HepG2 (cell line): ENCODE data around the gene MYOF. TPM values are rescaled to one million over a fixed set of nuclear protein-coding genes. Genes with fewer than 3 reads are reported as not detected.

Experiments used
- ATAC-seq: fragments of 200-7000 bp; cut with Tn5 transposase; 3 replicates; pipeline ENCODE4 v1.9.1; 2020; ENCODE audit warnings: mild to moderate bottlenecking, moderate library complexity
- BruUV-seq: library from RNA; stranded (reverse); fragments of 400-500 nt; replicated peaks from 2 replicates; lab custom pipeline; 2021; lab: Mats Ljungman, UMichigan
- CTCF ChIA-PET: fragments of 300-600 bp; formaldehyde crosslinking; extraction: SDS; loops from one replicate; lab custom pipeline; 2021; ENCODE audit warnings: low total read pairs, inconsistent platforms, low intra/inter-chr PET ratio; lab: Yijun Ruan, JAX
- POLR2A ChIA-PET: fragments of 350-600 bp; sonication (Branson Sonifier 250); formaldehyde crosslinking; loops from one replicate; lab custom pipeline; 2020; ENCODE audit warnings: antibody characterized with exemption, inconsistent platforms; lab: Yijun Ruan, JAX
- DNase-seq: peaks from one replicate; pipeline ENCODE4 v3.0.0-alpha.2; 2015; ENCODE audit warnings: low spot score
- FAIRE-seq: peaks from 3 replicates; lab custom pipeline; 2011; peaks lifted over from hg19 to GRCh38; lab: Jason Lieb, UNC
- H2AFZ ChIP-seq: one replicate; pipeline ENCODE4 v1.6.1; 2011; ENCODE audit warnings: low read length, inconsistent platforms
- H3K27ac ChIP-seq: fragments of 300-600 bp; 3 replicates; pipeline ENCODE4 v1.8.0; 2011; ENCODE audit warnings: mixed run types, mild to moderate bottlenecking, mixed read lengths, low read length, inconsistent platforms; ENCODE audit not compliant: insufficient read depth; ENCODE audit errors: extremely low read length
- H3K27me3 ChIP-seq, 2 experiments: fragments of 200-600 bp in 1 of 2; 2 replicates in 1 of 2; 3 replicates in 1 of 2; pipeline versions ENCODE4 v1.6.0 to v1.8.0; 2011; ENCODE audit warnings: low read length in 2 of 2, mild to moderate bottlenecking in 2 of 2, moderate library complexity in 2 of 2, inconsistent platforms in 1 of 2; ENCODE audit not compliant: insufficient read depth in 2 of 2, control insufficient read depth in 1 of 2
- H3K36me3 ChIP-seq, 2 experiments: fragments of 200-600 bp in 1 of 2; replicated peaks in 1 of 2; 2 replicates in 1 of 2; 3 replicates in 1 of 2; pipeline versions ENCODE4 v1.5.1 to v1.8.0; 2011; ENCODE audit warnings: low read length in 2 of 2, inconsistent platforms in 1 of 2; ENCODE audit not compliant: insufficient read depth in 2 of 2, control insufficient read depth in 1 of 2
- H3K4me1 ChIP-seq: 2 replicates; pipeline ENCODE4 v1.5.1; 2012; ENCODE audit warnings: low read length, inconsistent platforms; ENCODE audit not compliant: insufficient read depth
- H3K4me2 ChIP-seq: 2 replicates; pipeline ENCODE4 v1.6.0; 2011; ENCODE audit warnings: low read depth, low read length, inconsistent platforms
- H3K4me3 ChIP-seq, 3 experiments: fragments of 200-600 bp in 1 of 3; sonication (generic), shearing (Covaris generic) in 1 of 3; replicated peaks in 1 of 3; 2 replicates each; pipeline ENCODE4 v1.5.1; 2011 to 2016; ENCODE audit warnings: low read length in 3 of 3, inconsistent platforms in 2 of 3, low read depth in 2 of 3, mild to moderate bottlenecking in 2 of 3, control low read depth in 1 of 3, mixed read lengths in 1 of 3; ENCODE audit not compliant: insufficient read depth in 1 of 3
- H3K79me2 ChIP-seq: one replicate; pipeline ENCODE4 v1.6.1; 2011; ENCODE audit warnings: low read length, inconsistent platforms; ENCODE audit not compliant: insufficient read depth
- H3K9ac ChIP-seq: 2 replicates; pipeline ENCODE4 v1.6.0; 2011; ENCODE audit warnings: mild to moderate bottlenecking, low read depth, low read length, inconsistent platforms; ENCODE audit not compliant: insufficient read depth
- H3K9me3 ChIP-seq: 2 replicates; pipeline ENCODE4 v1.5.1; 2012; ENCODE audit warnings: mild to moderate bottlenecking, low read length
- H4K20me1 ChIP-seq: 2 replicates; pipeline ENCODE4 v1.6.0; 2011; ENCODE audit warnings: inconsistent platforms, mild to moderate bottlenecking, low read length, moderate library complexity; ENCODE audit not compliant: insufficient read depth
- AGO1 ChIP-seq: fragments of 200-400 bp; formaldehyde crosslinking; IDR thresholded peaks from 2 replicates; pipeline ENCODE4 v1.6.1; 2017; ENCODE audit warnings: mild to moderate bottlenecking, low read depth, low read length, moderate library complexity; ENCODE audit not compliant: poor library complexity, severe bottlenecking
- HNF4A ChIP-seq: sonication (generic); formaldehyde crosslinking; IDR thresholded peaks from 2 replicates; pipeline ENCODE4 v1.4.0; 2020; ENCODE audit warnings: missing genetic modification reagents
- NFKBIZ ChIP-seq: IDR thresholded peaks from 2 replicates; pipeline ENCODE4 v1.6.1; 2018; ENCODE audit warnings: missing genetic modification reagents, missing compliant biosample characterization
- POLR2A ChIP-seq, 2 experiments: IDR thresholded peaks; 2 replicates each; pipeline ENCODE4 v1.6.1; 2011; ENCODE audit warnings: low read depth in 2 of 2, low read length in 2 of 2, mild to moderate bottlenecking in 1 of 2, moderate library complexity in 1 of 2; ENCODE audit not compliant: insufficient read depth in 1 of 2
- THRA ChIP-seq: sonication (generic); formaldehyde crosslinking; IDR thresholded peaks from 2 replicates; pipeline ENCODE4 v1.4.0; 2020; ENCODE audit warnings: missing genetic modification reagents, borderline replicate concordance
- ZNF44 ChIP-seq: sonication (generic); formaldehyde crosslinking; IDR thresholded peaks from 2 replicates; pipeline ENCODE4 v1.5.1; 2020; ENCODE audit warnings: mild to moderate bottlenecking, missing genetic modification reagents
- ZNF446 ChIP-seq: sonication (generic); formaldehyde crosslinking; IDR thresholded peaks from 2 replicates; pipeline ENCODE4 v1.5.0; 2020; ENCODE audit warnings: mild to moderate bottlenecking, missing genetic modification reagents
- ZNF577 ChIP-seq: sonication (generic); formaldehyde crosslinking; IDR thresholded peaks from 2 replicates; pipeline ENCODE4 v1.4.0; 2020; ENCODE audit warnings: mild to moderate bottlenecking, low read depth, missing genetic modification reagents, borderline replicate concordance
- WGBS: methylation state at CpG from one replicate; pipeline ENCODE4 v1.1.6; 2017; ENCODE audit warnings: low lambda C conversion rate; 5-methylcytosine and 5-hydroxymethylcytosine counted together
- in situ Hi-C: cut with HindIII; loops from 2 replicates; pipeline ENCODE4 v1.10.0; 2017; ENCODE audit warnings: low pct_unique_long_range_greater_than_20kb; ENCODE audit not compliant: extremely low pct_ligation_motif_present
- intact Hi-C: fragments of 100-400 bp; cut with micrococcal nuclease; formaldehyde crosslinking; loops from one replicate; pipeline ENCODE4 v1.10.0; 2022; ENCODE audit not compliant: unreplicated experiment
- polyA plus RNA-seq, 8 experiments: library from polyadenylated mRNA; depleted of rRNA in 3 of 8; stranded (reverse) in 7 of 8; unstranded in 1 of 8; fragments of >200 nt; fragmentation: Illumina TruSeq in 4 of 8; extraction: Trizol in 4 of 8; gene quantifications; 2 replicates each; pipeline versions ENCODE4 v1.2.1 to v1.2.3, GENCODE V29; 2011 to 2016; ENCODE audit warnings: low read depth in 4 of 8, missing spikeins in 1 of 8, mixed read lengths in 1 of 8; ENCODE audit not compliant: insufficient read depth in 1 of 8
- total RNA-seq, 5 experiments: library from RNA; depleted of rRNA; stranded (reverse); fragments of >200 nt; fragmentation: Illumina TruSeq; extraction: Trizol; gene quantifications; 2 replicates each; pipeline ENCODE4 v1.2.3, GENCODE V29; 2016; ENCODE audit warnings: low read depth in 1 of 5

MYOF gene
- total and polyA plus RNA-seq, 2 of the 13 experiments (the other 11 are each of a cell fraction or from before 2014, with no cell fraction given): 0.18 to 0.42 TPM

- TF ChIP-seq THRA: no peak
- no peak for TF ChIP-seq ZNF577
- no peak for TF ChIP-seq AGO1
- no peak for TF ChIP-seq NFKBIZ (CRISPR knock-in tag)
Observed at GRCh38 chr10:93277360-93277759, 204.8 kb downstream of the MYOF start (continued).

GRCh38 chr10:93274419-93274818, 207.7 kb downstream of the MYOF start:
- Histone ChIP-seq H3K4me3 (no peak overlapping the region), H3K4me2 (no peak overlapping the region), H4K20me1 (no peaks in the 10 kb centered on the region), H3K9me3 (no peaks in the 10 kb centered on the region), H3K79me2 (no peaks in the 10 kb centered on the region), H3K27ac (no peak overlapping the region), H3K27me3 (no peaks in the 10 kb centered on the region), H2AFZ (no peak overlapping the region), H3K9ac (no peak overlapping the region), H3K36me3 (no peaks in the 10 kb centered on the region), H3K4me1 (no peaks in the 10 kb centered on the region)
- intact Hi-C loops: no loop called here
- in situ Hi-C loops: no loop called here
- ATAC-seq: no peak
- TF ChIP-seq HNF4A (no peak), POLR2A (IDR thresholded peaks at IDR 0.05; ENCODE audit: insufficient read depth in 1 of 2, low read depth in 2 of 2, low read length in 2 of 2) (no peak), ZNF44 (CRISPR knock-in tag) (no peak), ZNF446 (CRISPR knock-in tag) (no peak)
- ChIA-PET POLR2A (no interaction called here), CTCF (no interaction called here)
- WGBS: 3% methylated on average over 4 of the region's 4 CpGs
- no TSS peak for BruUV-seq
- DNase-seq: no peak
- no peak for FAIRE-seq
